HuH-7.5 (cell line): Measurements from ENCODE around the gene PROM2.

Source experiments
- DNase-seq: peaks from one replicate; pipeline ENCODE4 v3.0.0; 2011; ENCODE audit warnings: low spot score

The PROM2 gene

DNA sequence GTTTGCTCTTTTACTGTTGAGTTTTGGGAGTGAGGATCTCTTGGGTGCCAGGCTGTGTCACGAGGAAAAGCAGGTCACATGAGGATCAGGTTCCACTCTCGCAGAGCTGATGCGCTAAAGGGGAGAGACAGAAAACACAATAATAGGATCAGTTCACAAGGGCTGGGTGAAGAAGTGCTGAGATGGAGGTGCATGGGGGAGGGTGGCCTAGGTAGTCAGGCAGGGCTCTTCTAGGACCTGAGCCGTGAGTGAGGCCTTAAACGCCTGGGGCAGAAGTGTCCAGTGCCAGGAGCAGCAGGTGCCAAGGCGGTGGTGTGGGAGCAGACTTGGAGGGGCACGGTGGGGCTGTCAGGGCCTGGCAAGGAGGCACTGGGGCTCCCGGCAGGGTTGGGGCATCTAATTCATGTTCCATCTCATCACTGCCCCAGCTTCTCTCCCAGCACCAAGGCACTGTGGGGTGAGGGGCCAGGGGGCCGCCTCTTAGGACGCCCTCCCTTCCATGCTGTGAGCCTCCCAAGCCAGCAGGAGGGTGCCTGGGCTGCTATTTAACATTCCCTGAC is 32.2 kb downstream of the PROM2 start:
- no peak for DNase-seq

DNA sequence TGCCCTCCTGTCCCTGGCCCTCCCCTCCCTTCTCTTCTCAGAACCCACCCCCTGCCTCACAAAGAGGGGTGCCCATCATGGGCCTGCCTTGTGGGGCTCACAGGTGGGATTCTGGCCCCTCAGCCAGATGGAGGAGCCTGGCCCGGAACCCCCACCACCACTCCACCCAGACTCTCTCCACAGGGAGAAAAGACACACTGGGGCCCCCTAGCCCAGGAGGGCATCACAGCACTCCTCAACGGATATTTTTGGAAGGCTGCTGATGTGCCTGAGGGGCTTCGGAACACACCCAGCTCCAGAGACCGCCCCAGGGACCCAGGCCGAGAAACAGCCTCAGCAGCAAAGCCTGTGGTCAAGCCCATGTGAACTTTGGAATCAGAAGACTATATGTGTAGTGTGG is 32.8 kb downstream of the PROM2 start:
- no peak for DNase-seq

DNA sequence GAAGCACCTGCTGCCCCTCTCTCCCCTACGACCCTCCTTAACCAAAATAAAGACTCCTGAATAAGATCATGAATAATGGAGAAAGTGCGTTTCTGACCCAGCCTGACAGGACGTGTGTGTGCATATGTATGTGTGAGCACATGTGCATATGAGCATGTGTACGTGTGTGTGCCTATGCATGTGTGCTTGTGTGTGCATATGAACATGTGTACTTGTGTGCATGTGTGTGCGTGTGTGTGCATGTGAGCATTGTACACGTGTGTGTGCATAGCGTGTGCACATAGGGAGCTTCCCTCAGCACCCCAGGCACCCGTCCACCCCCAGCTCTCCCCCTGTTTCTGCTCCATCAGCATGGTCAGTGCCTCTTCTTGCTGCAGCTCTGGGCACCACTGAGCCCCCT is 33.6 kb downstream of the PROM2 start:
- DNase-seq: no peak

DNA sequence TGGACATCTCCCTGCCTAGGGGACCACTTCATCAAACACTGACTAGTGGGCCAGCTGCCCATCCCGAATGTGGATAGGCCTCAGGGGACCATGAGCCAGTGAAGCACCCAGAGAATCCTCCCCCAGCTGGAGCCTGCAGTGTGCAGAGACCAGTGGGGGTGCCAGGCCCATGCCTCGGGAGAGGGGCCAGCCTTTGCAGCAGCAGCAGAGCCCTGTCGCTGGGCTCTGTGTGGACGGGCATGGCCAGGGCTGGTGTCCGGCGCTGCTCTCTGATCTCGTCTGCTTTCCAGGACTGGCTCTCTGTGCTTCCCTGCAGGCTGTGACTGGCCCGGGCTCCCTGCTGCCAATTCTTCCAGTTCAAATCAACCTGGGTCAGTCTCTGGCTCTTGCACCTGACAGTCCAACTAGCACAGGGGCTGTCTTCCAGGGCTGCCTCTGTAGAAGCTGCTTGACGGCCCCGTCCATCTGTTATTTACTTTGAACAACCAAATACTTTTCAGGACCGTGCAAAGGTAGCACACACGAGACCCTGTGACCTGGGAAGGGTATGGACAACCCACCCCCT is 34.3 kb downstream of the PROM2 start:
- no peak for DNase-seq

DNA sequence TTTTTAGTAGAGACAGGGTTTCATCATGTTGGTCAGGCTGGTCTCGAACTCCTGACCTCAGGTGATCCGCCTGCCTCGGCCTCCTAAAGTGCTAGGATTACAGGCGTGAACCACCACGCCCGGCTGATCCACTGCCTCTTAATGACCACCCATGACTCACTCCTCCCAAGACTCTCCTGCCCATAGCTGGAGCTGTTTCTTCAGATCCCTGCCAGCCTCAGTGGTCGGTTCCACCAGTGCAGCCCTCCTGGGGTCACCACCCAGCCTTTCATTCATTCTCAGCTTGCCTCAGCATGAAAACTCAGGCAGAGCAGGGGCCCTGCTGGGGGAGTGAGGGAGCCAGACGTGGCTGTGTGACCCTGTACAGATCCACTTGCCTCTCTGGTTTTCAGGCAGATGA is 35.4 kb downstream of the PROM2 start:
- no peak for DNase-seq

DNA sequence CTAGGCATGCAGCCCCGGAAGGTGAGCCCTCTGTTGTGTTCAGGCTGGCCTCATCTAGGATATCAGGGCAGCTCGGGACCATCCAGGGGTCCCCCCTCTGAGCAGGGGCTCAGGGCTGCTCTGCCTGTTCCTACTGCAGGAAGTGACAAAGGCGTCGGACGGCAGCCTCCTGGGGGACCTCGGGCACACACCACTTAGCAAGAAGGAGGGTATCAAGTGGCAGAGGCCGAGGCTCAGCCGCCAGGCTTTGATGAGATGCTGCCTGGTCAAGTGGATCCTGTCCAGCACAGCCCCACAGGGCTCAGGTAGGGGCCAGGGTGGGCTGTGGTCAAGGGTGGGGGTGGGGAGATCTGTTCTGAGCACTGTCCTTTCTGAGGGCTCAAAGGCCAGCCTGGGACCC is 36.0 kb downstream of the PROM2 start:
- DNase-seq: no peak

DNA sequence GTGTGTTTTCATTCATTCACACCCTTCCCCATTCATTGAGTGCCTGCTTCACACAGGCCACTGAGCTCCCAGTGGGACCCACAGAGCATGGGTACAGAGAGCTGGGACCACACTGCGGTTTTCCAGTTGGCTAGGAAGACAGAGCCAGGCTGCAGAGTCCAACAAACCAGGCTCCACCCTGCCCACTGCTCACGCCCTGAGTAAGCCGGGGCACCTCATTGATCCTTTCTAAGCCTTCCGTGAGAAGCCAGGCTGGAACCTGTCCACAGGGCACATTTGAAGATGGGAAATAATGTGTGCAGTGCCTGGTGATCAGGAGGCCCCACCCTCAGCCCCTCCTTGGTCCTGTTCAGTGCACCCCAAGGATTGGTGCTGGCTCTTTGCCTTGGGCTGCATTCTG is 36.4 kb downstream of the PROM2 start:
- no peak for DNase-seq

DNA sequence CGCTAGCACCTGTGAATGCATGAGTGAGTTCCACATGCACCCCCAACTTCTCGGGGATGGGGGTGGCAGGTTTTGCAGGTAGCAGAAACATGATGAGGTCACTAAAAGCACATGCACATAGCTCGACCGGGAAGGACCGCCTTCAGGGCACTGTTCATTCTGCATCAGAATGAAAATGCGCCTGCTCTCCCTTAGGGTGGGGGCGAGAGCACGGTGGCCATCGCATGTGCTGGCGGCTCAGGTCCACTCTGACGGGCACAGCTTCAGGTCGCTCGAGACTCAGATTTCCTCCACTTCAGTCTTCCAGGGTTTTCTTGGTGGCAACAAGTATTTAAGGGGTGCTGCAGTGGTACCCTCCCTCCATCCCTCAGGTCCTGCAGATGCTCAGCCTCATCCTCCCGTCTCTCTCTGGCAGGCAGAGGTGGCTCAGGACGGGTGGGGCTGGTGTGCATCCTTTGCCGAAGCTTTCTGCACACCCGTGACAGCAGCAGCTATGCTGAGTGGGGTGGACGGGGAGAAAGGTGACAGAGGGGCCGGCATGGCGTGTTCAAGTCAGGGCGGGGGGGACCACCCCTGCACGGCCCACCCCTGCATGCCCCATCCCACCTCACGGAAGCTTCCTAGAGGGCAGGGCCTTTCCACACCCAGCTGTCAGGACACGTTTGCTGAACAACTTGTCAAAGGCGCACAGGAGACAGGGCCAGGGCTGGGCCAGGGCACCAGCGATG is 37.7 kb downstream of the PROM2 start:
- DNase-seq: no peak

DNA sequence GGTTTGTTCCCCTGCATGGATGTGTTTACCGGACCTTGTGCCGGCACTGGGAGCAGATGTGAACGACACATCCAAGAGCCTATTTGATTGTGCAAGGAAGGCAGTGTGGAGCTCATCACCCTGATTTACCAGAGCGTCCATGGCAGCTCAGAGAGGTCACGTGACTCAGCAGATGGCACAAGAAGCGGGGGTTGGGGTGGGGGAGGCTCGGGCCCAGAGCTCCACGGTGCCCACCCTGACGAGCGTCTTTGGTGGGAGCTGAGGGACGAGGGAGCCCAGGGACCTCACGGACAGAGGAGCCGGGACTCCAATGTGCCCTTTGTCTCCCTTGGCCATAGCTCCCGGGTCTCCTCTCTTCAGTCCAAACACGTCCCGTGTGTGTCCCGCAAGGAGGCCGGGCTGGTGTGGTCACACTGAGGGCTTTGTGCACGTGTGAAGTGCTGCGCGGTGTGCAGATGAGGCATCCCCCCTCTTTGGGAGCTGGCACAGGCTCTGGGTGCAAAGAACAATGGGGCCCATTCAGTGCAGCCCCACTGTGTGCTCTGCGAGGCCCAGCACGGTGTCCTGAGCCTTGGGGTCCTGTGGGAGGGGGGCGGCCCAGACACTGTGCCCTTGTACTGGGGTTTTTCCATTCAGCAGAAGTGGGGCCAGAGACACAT is 38.4 kb downstream of the PROM2 start:
- DNase-seq: no peak

DNA sequence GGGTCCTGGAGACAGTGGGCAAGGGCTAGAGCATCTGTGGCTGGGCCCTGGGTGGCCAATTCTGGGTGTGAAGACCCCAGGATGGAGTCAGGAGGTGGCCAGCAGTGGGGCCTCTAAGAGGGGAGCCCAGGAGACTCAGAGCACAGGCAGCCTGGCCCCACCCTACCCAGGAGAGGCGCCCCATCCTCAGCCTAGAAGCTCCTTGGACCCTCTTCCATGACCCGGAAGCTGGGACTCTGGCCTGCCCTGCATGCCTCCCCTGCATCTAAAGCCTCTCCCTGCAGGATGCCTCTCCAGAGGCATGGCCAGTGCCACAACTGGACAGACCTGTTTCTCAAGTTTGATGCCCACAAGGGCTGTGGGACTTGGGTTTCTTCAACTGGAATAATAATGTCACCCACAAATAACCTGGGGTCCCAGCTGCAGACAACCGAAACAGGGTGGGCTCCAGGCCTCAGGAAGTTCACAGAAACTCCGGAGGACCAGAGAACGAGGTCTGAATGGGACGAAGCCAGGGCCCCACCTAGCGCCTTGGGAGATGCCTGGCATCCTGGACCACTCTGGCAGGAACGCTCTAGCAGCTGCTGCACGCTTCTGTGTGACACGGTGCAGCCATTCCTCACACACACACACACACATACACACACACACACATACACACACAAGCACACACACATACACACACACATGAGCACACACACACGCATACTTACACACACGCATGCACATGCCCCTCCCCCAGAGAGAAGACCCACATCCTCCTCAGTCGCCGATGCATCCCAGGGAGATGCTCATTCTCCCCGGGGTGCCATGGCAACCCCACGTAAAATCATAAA is 39.3 kb downstream of the PROM2 start:
- no peak for DNase-seq

DNA sequence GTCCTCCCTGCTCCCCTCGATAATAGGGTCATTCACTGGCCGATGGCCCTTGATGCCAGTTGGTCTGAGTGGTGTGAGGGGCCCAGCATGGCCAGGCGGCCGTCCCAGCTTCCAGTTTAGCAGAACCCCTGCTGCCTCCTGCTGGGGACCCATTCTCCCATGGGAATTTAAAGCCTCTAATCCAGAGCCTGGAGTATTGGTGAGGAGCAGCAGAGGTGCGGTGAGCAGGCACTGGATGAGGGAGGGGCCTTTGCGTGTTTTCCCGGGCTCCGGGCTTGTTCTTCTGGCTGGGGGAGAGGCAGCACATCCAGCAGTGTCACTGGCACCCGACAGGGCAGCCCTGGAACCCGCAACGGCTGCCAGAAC is 40.3 kb downstream of the PROM2 start:
- DNase-seq: no peak

DNA sequence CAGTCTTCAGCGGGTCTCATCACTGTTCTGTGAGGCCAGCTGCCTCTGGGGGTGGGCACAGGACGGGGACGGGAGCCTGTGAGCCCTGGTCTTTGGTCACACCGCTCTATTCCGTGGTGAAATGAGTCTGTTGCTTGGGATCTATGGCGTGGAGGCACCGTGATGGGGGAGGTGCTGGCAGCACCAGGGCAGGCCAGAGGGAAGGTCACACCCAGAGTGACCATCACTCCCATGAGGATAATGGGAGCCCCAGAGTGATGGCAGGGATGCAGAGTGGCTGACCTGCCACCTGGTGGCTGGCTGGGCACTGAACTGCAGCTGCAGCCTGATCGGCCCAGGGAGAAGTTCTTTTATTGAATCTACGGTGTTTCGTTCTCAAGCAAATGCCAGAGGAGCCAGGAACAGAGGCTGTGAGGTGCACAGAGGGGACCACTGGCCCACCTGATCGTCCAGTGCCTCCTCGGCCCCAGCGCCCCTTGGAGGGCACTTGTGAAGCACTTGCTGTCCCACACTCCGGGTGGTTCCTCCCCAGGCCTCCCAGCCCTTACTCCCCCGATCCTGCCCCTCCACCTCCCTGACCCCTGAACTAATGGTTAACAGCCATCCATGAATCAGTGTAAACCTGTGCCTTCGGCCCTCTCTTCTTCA is 40.8 kb downstream of the PROM2 start:
- peak; percentile 81 for DNase-seq

DNA sequence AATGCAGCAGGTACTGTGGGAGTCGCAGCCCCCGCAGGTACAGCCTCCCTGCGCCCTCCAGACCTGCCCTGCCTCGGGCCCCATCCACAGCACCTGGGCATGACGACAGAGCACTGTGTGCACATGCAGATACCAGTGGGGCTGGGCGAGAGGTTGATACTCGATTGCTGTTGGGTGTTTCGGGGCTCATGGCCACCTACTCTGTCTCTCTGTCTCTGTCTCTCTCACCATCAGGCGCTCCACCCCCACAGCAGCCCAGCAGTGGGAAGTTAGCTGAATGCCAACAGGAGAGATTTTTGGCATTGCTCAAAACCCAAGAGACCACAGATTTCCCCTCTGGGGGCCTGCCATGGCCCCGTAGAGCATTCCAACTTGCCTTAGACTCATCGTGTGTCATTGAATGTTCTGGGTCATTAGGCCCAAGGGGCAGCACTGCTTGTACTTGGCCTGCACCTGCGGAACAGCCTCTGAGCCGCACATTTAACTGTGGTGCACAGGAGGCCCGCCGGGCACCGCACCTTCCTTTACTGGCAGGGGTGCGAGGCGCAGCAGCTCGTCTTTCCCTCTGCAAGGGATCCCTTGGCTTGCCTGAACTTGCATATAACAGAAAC is 41.7 kb downstream of the PROM2 start:
- DNase-seq: no peak

DNA sequence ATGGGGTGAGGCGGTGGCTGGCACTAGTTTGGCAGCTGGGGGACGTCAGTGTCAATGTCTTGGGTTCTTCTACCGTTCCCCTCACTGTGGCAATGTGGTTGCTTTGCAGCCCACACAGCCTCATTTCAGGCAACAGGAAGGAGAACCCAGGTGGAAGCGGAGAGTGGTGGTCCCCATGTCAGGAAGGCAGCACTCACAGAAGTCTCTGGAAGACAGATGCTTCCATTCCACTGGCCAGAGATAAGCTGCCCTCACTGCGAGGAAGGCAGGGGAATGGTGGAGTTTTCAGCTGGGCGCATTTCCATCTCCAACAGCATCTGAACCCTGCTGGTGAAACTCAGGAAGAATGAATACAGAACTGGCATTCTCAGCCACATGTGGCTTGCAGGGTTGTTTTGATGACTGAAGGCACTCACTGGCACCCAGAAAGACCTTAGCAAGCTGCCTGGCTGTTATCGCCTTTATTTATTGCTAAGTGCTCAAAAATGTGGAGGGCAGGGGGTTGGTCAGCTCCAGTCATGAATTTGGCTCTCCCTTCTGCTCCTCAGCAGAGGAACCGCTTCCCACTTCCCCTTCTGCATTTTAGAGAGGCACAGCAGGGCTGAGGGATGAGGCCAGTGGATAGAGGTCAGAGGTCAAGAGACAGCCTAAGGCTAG is 42.3 kb downstream of the PROM2 start:
- no peak for DNase-seq

DNA sequence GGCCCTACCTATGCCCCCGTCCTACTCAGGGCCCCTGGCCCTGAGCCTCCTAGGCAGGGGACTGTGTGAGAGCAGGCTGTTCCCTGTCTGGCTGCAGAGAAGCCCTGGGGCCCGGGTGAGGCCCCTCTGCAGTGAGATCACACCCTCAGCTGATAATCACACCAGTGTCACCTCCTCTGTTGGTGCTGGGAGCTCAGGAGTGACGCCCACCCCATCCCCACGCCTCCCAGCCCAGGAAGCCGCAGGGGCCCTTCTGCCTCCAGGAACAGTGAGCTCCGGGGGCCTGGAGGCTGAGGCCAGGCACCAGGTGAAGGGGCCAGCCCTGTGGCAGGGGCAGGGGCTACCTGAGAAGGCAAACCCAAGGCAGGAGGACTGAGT is 42.9 kb downstream of the PROM2 start:
- DNase-seq: no peak

DNA sequence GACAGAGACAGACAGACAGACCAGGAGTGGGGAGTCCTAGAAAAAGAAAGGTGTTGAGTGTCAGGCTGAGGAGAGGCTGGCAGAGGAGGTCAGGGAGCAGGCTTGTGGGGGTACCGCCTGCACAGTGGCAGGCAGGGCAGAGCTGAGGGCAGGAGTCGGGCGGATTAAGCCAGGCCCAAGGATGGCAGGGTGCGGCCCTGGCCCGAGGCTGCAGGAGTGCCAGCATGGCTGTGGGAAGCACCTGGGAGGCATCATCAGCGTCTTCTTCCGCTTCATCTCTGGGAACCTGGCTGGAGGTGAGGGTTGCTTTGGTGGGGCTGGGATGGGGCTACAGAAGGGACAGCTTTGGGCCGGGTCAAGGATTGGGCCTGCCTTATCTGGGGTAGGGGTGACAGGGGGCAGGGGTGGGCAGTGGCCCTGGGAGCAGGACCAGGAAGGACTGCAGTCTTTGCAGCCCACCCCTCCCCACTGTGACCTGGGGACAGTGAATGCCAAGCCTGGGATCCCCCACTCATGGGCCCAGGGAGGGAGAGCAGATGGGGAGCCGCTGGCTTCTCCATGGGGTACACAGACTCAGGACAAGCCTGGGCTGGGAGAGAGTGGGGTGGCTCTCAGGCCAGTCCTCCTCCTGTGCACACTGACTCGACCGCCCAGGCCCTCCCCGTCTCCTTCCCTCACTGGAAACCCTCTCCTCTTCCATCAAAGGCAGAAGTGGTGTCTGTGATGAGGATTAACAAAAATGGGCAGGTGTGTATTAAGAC is 43.6 kb downstream of the PROM2 start:
- no peak for DNase-seq

DNA sequence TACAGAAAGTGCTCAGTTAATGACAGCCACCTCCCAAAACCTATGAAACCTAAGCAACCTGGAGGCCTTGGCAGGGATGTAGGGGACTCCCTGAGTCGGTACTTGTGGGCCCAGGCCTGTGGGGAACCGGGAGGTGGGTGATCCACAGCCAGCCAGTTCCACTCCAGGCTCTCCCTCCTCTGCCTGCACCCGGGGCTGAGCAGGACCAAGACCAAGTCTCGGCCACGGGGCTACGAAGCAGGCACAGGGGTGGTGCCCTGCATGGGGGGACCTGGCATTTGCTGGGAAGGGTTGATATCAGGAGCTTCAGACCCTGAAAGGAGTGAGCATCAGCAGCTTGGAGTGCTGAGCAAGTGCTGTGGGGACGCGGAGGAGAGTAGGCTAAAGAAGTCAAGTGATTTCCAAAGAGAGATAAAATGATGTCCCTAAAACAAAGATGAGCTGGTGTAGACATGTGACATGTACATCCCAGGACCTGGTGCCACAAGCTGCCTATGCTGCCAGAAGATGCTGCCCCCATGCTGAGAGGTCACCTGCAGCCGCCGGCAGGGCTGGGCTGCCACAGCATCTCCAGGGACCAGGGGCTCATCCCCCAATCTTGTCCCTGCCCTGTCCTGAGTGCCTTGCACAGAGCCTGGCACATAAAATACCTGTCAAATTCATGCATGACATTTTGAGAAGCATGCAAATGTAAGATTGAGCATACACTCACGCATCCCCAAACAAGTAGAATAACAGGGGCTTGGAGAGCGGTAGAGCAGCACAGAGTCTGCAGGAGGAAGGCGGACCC is 44.4 kb downstream of the PROM2 start:
- DNase-seq: no peak

DNA sequence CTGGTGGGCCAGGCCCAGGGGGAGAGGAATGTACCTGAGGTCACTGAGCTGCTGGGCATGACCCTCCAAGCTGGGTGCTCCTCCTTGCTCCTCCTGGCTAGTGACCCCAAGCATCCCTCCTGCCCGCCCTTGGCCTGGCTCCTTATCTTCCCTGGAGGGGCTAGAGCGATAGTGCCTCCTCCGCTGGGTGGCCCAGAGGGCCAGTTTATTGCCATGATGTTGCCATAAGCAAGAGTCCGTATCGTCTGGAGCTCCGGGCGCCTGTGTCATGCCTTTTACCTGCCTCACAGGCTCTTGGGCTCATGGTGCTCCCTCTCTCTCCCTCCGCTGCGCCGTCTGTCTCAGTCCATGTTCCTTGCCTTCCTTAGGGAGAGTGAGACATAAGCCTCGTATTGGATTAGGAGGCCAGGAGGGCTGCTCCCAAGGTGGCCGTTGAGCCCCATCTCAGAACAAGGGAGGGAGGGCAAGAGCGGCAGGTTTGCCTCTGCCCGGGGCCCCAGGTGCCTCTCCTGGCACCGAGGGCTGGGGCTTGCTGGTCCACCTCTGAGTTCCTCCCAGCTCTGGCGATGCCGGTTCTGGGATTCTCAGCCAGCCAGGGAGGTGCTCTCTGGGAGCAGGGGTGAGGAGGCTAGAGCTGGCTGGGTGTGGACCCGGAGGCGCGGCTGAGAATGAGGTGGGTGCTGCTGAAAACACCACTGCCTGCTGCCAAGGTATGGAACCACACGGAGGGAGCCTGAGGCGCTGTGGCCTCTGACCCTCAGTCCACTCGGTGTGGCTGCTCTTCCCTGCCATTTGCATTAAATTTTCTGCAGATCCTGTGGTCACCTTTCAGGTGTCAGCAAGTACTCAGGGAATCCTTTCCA is 45.5 kb downstream of the PROM2 start:
- DNase-seq: no peak

DNA sequence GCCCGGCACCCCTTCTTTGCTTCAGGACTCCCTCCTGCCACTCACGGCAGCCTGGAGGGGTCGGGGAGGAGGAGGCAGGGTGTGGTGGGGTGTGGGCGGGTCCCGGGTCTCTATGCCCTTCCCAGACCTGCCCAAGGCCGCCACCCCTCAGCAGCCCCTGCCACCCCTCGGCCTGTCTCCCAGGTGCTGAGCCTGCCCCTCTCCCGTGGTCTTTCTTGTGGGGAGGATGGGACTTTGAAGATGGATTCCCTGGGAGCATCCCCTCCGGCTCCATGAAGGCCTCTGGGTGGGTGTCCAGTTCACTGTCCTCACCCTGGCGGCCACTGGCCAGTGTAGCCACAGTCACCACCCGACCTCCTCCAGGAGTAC is 46.1 kb downstream of the PROM2 start:
- no peak for DNase-seq
